SHP77 treated with DMSO at 0.1 percent for 48 hours (cell line): ENCODE measurements around the gene EIF2S2.
"Not testable (repeated sequence)": the region's sequence is repeated elsewhere in the genome, so short reads cannot be mapped to it uniquely, and the experiment has no call there.

ENCODE experiments used
- DNase-seq: peaks from one replicate; lab custom pipeline; 2025; lab: John Stamatoyannopoulos, UW

Gene EIF2S2

GRCh38 chr20:34111702-34112599 lies at the start of gene EIF2S2:
TSS of gene EIF2S2 (minus strand) at chr20:34112243. CDS start at chr20:34112110, 133 bp downstream.
- peak; percentile 97 for DNase-seq

- not testable (repeated sequence) for DNase-seq
Measured at GRCh38 chr20:34157697-34158096, 45.7 kb upstream of the EIF2S2 start.

- DNase-seq: no peak
Measured at GRCh38 chr20:34155836-34156235, 43.8 kb upstream of the EIF2S2 start.

GRCh38 chr20:34153169-34153568 lies 41.1 kb upstream of the EIF2S2 start:
- not testable (repeated sequence) for DNase-seq

- DNase-seq: not testable (repeated sequence)
Measured at GRCh38 chr20:34152073-34152472, 40.0 kb upstream of the EIF2S2 start.

- no peak for DNase-seq
Measured at GRCh38 chr20:34150306-34151000, 38.4 kb upstream of the EIF2S2 start.

GRCh38 chr20:34145280-34145819 lies 33.3 kb upstream of the EIF2S2 start:
- no peak for DNase-seq

- DNase-seq: no peak
Measured at GRCh38 chr20:34143951-34144350, 31.9 kb upstream of the EIF2S2 start.

- DNase-seq: no peak
Measured at GRCh38 chr20:34142121-34142520, 30.1 kb upstream of the EIF2S2 start.

GRCh38 chr20:34141293-34141692 lies 29.2 kb upstream of the EIF2S2 start:
- no peak for DNase-seq

- DNase-seq: not testable (repeated sequence)
Measured at GRCh38 chr20:34135525-34136275, 23.7 kb upstream of the EIF2S2 start.

GRCh38 chr20:34133365-34133860 lies 21.4 kb upstream of the EIF2S2 start:
- not testable (repeated sequence) for DNase-seq

- not testable (repeated sequence) for DNase-seq
Measured at GRCh38 chr20:34132943-34133342, 20.9 kb upstream of the EIF2S2 start.

GRCh38 chr20:34132491-34132890 lies 20.4 kb upstream of the EIF2S2 start:
- not testable (repeated sequence) for DNase-seq

- DNase-seq: no peak
Measured at GRCh38 chr20:34131491-34131890, 19.4 kb upstream of the EIF2S2 start.

- peak; percentile 32 for DNase-seq
Measured at GRCh38 chr20:34129518-34130162, 17.6 kb upstream of the EIF2S2 start.

- DNase-seq: no peak
Measured at GRCh38 chr20:34127792-34128191, 15.7 kb upstream of the EIF2S2 start.

GRCh38 chr20:34124469-34125249 lies 12.6 kb upstream of the EIF2S2 start:
- DNase-seq: no peak

- no peak for DNase-seq
Measured at GRCh38 chr20:34123309-34123708, 11.3 kb upstream of the EIF2S2 start.

GRCh38 chr20:34122274-34122980 lies 10.4 kb upstream of the EIF2S2 start:
- no peak for DNase-seq
